ENCODE measurements around the gene POP7. TPM values are rescaled to one million over a fixed set of nuclear protein-coding genes. Genes with fewer than 3 reads are reported as not detected.

POP7 gene
- total and polyA plus RNA-seq, 4 donors = 19.1 to 40.1 (median 33.8) TPM

DNA sequence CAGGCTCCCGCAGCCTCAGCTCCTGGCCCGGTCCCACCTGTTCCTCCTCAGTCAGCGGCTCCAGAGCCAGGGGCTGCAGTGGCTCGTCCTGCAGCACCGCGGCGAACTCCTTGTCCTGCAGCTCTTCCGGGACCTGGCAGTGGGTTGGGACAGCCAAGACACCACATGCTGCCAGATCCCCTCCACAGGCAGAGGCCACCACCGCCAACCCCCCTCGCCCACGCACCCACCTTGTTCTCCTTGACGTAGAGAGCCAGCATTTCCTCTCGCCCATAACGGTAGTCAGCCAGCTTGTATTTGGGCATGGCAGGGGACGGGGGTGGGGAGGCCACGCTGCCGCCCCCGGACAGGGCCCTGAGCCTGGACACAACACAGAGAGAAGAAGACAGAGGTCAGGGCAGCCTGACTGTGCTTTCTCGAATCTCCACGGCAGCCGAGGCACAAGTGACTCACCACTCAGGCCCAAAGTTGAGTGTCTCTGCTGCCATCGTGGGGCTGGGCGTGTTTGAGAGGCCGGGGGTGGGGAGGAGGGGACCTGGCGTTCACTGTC is 18.1 kb upstream of the POP7 start:
- no peak overlapping the region for H3K4me3 ChIP-seq (ENCODE audit: low read depth in 1 of 3, low read length in 3 of 3)
- no peak overlapping the region for H3K9ac ChIP-seq (ENCODE audit: low read depth in 1 of 2, low read length in 2 of 2)
- no peaks in the 10 kb centered on the region for H3K27me3 ChIP-seq (ENCODE audit: control insufficient read depth in 4 of 4, insufficient read depth in 4 of 4, low read length in 3 of 4)
- peaks cover 7 to 28% (median 17%) of the 10 kb centered on the region in 4 donors for H3K4me1 ChIP-seq (ENCODE audit: control insufficient read depth in 4 of 4, insufficient read depth in 4 of 4, low read length in 3 of 4)
- no peak for DNase-seq (ENCODE audit: low spot score)
- H3K27ac ChIP-seq (ENCODE audit: low read depth in 1 of 2, low read length in 2 of 2) = no peak overlapping the region
- 79% methylated on average over 25 of the region's 25 CpGs for WGBS
- no peaks in the 10 kb centered on the region for H3K9me3 ChIP-seq (ENCODE audit: control insufficient read depth in 4 of 4, low read length in 3 of 4)
- no peak for TF ChIP-seq FOXA2 (IDR thresholded peaks at IDR 0.05)
- peaks cover 0 to 40% (median 29%) of the 10 kb centered on the region in 4 donors for H3K36me3 ChIP-seq (ENCODE audit: control insufficient read depth in 4 of 4, insufficient read depth in 3 of 4, low read depth in 1 of 4, low read length in 3 of 4)

DNA sequence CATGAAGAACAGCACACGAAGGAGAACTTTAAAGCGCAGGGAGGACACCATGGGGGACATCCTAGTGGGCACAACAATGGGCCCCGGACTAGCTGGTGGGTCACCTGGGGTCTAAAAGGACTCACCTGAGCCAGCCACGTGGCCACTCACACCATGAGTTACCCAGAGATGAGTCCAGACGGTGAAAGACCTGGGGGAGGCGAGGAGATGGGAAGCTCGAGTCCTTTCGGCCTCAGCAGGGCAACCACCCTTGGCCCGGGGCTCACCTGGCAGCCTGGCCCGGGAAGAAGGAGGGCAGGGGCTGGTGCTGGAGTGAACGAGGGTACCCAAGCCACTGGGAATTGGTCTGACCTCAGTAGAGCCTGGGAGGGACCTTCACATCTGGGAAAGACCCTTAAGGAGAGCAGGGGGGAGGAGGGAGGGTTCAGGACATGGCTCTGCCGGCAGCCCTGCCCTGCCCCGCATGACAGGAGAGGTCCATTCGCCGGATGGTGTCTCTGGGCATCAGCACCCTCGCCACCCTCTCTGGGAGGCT is 17.5 kb upstream of the POP7 start:
- no peak for DNase-seq (ENCODE audit: low spot score)
- no peak for TF ChIP-seq MAX (IDR thresholded peaks at IDR 0.05)
- TF ChIP-seq FOXA1 (IDR thresholded peaks at IDR 0.05) = no peak
- no peak for TF ChIP-seq TAF1 (conservative IDR thresholded peaks at IDR 0.05)
- TF ChIP-seq FOXA2 (IDR thresholded peaks at IDR 0.05) = no peak
- TF ChIP-seq, protein P1, sequence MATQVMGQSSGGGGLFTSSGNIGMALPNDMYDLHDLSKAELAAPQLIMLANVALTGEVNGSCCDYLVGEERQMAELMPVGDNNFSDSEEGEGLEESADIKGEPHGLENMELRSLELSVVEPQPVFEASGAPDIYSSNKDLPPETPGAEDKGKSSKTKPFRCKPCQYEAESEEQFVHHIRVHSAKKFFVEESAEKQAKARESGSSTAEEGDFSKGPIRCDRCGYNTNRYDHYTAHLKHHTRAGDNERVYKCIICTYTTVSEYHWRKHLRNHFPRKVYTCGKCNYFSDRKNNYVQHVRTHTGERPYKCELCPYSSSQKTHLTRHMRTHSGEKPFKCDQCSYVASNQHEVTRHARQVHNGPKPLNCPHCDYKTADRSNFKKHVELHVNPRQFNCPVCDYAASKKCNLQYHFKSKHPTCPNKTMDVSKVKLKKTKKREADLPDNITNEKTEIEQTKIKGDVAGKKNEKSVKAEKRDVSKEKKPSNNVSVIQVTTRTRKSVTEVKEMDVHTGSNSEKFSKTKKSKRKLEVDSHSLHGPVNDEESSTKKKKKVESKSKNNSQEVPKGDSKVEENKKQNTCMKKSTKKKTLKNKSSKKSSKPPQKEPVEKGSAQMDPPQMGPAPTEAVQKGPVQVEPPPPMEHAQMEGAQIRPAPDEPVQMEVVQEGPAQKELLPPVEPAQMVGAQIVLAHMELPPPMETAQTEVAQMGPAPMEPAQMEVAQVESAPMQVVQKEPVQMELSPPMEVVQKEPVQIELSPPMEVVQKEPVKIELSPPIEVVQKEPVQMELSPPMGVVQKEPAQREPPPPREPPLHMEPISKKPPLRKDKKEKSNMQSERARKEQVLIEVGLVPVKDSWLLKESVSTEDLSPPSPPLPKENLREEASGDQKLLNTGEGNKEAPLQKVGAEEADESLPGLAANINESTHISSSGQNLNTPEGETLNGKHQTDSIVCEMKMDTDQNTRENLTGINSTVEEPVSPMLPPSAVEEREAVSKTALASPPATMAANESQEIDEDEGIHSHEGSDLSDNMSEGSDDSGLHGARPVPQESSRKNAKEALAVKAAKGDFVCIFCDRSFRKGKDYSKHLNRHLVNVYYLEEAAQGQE (IDR thresholded peaks at IDR 0.05) = no peak
- TF ChIP-seq JUND (IDR thresholded peaks at IDR 0.05) = no peak
- no peak for TF ChIP-seq YY1 (IDR thresholded peaks at IDR 0.05)
- no peak for TF ChIP-seq NR2F2 (IDR thresholded peaks at IDR 0.05)
- no peak for TF ChIP-seq RXRA (IDR thresholded peaks at IDR 0.05)
- no peak for TF ChIP-seq GABPA (IDR thresholded peaks at IDR 0.05 in 1 of 2, conservative IDR thresholded peaks at IDR 0.05 in 1 of 2)
- TF ChIP-seq, protein P2, sequence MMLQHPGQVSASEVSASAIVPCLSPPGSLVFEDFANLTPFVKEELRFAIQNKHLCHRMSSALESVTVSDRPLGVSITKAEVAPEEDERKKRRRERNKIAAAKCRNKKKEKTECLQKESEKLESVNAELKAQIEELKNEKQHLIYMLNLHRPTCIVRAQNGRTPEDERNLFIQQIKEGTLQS (IDR thresholded peaks at IDR 0.05) = no peak
- TF ChIP-seq SP1 (IDR thresholded peaks at IDR 0.05) = no peak
- TF ChIP-seq ZBTB33 (IDR thresholded peaks at IDR 0.05) = no peak
- no peak for TF ChIP-seq HNF4A (conservative IDR thresholded peaks at IDR 0.05)
- Histone ChIP-seq H3K9ac (ENCODE audit: low read depth in 1 of 2, low read length in 2 of 2) (no peak overlapping the region), H3K4me1 (ENCODE audit: control insufficient read depth in 4 of 4, insufficient read depth in 4 of 4, low read length in 3 of 4) (peaks cover 7 to 34% (median 21%) of the 10 kb centered on the region in 4 donors), H3K9me3 (ENCODE audit: control insufficient read depth in 4 of 4, low read length in 3 of 4) (no peaks in the 10 kb centered on the region), H3K27ac (ENCODE audit: low read depth in 1 of 2, low read length in 2 of 2) (no peak overlapping the region), H3K4me3 (ENCODE audit: low read depth in 1 of 3, low read length in 3 of 3) (no peak overlapping the region), H3K36me3 (ENCODE audit: control insufficient read depth in 4 of 4, insufficient read depth in 3 of 4, low read depth in 1 of 4, low read length in 3 of 4) (peaks cover 0 to 35% (median 29%) of the 10 kb centered on the region in 4 donors), H3K27me3 (ENCODE audit: control insufficient read depth in 4 of 4, insufficient read depth in 4 of 4, low read length in 3 of 4) (no peaks in the 10 kb centered on the region)
- WGBS = 89% methylated on average over 16 of the region's 16 CpGs
